Measurements from ENCODE around the gene CTSL.

The CTSL gene

DNA sequence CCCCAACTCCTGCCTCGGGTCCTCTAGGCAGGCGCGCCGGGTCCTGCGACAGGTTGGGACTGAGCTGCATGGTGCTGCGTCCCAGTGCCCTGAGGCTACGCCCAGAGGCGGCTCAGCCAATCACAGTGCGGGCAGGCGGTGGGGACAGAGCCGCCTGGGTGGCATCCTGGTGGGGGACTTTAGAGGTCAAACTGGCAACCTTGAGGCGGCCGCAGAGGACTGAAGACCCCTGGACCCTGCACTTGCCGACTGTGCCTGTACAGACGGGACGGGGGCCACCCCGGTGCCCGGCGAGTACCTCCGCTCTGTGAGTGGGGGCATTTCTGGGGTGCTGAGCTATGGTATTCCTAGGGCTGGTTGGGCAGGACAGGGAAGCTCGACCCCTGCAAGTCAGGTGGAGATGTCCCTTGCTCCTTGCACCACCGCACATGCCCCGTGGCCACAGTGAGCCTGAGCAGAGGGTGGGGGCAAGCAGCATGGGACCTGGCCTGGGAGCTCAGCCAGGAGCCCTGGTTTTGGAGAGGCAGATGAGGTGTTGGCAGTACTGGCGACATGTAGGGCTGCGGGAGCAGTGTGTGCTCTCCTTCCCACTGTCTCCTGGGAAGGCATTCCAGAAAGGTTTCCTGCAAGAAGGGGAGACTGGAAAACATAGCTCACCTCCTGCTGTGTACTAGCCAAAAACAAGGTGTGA, 45.5 kb downstream of the CTSL start:
- no peak overlapping the region for H3K4me3 Mint-ChIP-seq
- no peak for DNase-seq (ENCODE audit: low spot score)
- no peaks in the 10 kb centered on the region for H3K4me1 Mint-ChIP-seq (ENCODE audit: low read depth)
- no peak overlapping the region for H3K27ac Mint-ChIP-seq
- no peaks in the 10 kb centered on the region for H3K36me3 Mint-ChIP-seq (ENCODE audit: low read depth)
- H3K27me3 Mint-ChIP-seq (ENCODE audit: low read depth) = peaks cover 2% of the 10 kb centered on the region
- no peaks in the 10 kb centered on the region for H3K9me3 Mint-ChIP-seq

- H3K4me3 Mint-ChIP-seq = no peak overlapping the region
These were observed 50.8 kb downstream of the CTSL start for GRCh38 chr9:87776481-87777379.

DNA sequence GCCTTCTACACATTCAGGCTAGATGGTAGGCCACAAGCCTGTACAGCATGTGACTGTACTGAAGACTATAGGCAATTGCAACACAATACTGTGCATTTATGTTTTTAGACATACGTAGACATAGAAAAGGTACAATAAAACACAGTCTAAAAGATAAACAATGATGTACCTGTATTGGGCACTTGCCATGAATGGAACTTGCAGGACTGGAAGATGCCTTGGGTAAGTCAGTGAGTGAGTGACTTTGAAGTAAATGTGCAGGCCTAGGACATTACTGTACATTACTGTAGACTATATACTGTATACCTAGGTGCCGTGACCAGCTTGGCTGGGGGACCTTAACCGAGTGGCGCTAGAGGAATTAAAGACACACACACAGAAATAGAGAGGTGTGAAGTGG, 53.1 kb downstream of the CTSL start:
- Mint-ChIP-seq H3K27ac (no peak overlapping the region), H3K36me3 (ENCODE audit: low read depth) (no peaks in the 10 kb centered on the region), H3K4me1 (ENCODE audit: low read depth) (no peaks in the 10 kb centered on the region), H3K27me3 (ENCODE audit: low read depth) (no peaks in the 10 kb centered on the region), H3K9me3 (no peaks in the 10 kb centered on the region), H3K4me3 (no peak overlapping the region)
- no peak for DNase-seq (ENCODE audit: low spot score)

More at GRCh38 chr9:87776481-87777379, 50.8 kb downstream of the CTSL start:
- no peaks in the 10 kb centered on the region for H3K9me3 Mint-ChIP-seq
- no peaks in the 10 kb centered on the region for H3K36me3 Mint-ChIP-seq (ENCODE audit: low read depth)
- no peak for DNase-seq (ENCODE audit: low spot score)
- H3K4me1 Mint-ChIP-seq (ENCODE audit: low read depth) = no peaks in the 10 kb centered on the region
- no peak overlapping the region for H3K27ac Mint-ChIP-seq
- H3K27me3 Mint-ChIP-seq (ENCODE audit: low read depth) = peaks cover 2% of the 10 kb centered on the region
